Measurements from ENCODE around the gene QSOX1. TPM values are rescaled to one million over a fixed set of nuclear protein-coding genes. Genes with fewer than 3 reads are reported as not detected.

Gene QSOX1
- total RNA-seq, 1 experiment from 2014 or later = 84.0 TPM

GRCh38 chr1:180219776-180220175 lies 65.1 kb downstream of the QSOX1 start:
- DNase-seq (ENCODE audit: low read depth) = no peak
- in situ Hi-C loops (cut with HindIII; ENCODE audit: low pct_unique_long_range_greater_than_20kb, low sequenced_read_pairs) = no loop called here

- no peak for DNase-seq (ENCODE audit: low read depth)
- in situ Hi-C loops (cut with HindIII; ENCODE audit: low pct_unique_long_range_greater_than_20kb, low sequenced_read_pairs) = no loop called here
These were observed 66.8 kb downstream of the QSOX1 start for GRCh38 chr1:180221462-180221861.

GRCh38 chr1:180224902-180225301 lies 70.2 kb downstream of the QSOX1 start:
- DNase-seq (ENCODE audit: low read depth) = no peak
- in situ Hi-C loops (cut with HindIII; ENCODE audit: low pct_unique_long_range_greater_than_20kb, low sequenced_read_pairs) = no loop called here

GRCh38 chr1:180225403-180225802 lies 70.7 kb downstream of the QSOX1 start:
- in situ Hi-C loops (cut with HindIII; ENCODE audit: low pct_unique_long_range_greater_than_20kb, low sequenced_read_pairs) = no loop called here

GRCh38 chr1:180227861-180228647 lies 73.4 kb downstream of the QSOX1 start:
- in situ Hi-C loops (cut with HindIII; ENCODE audit: low pct_unique_long_range_greater_than_20kb, low sequenced_read_pairs) = no loop called here
- no peak for DNase-seq (ENCODE audit: low read depth)

More at GRCh38 chr1:180225403-180225802, 70.7 kb downstream of the QSOX1 start:
- DNase-seq (ENCODE audit: low read depth) = no peak

- in situ Hi-C loops (cut with HindIII; ENCODE audit: low pct_unique_long_range_greater_than_20kb, low sequenced_read_pairs) = no loop called here
These were observed 74.2 kb downstream of the QSOX1 start for GRCh38 chr1:180228648-180229482.

GRCh38 chr1:180229483-180230415 lies 75.1 kb downstream of the QSOX1 start, which contains the start of gene LHX4:
LHX4 (plus strand) TSS chr1:180230264; CDS start chr1:180230530, 266 bp downstream.
- in situ Hi-C loops (cut with HindIII; ENCODE audit: low pct_unique_long_range_greater_than_20kb, low sequenced_read_pairs) = no loop called here
- DNase-seq (ENCODE audit: low read depth) = peak; percentile 63

More at GRCh38 chr1:180228648-180229482, 74.2 kb downstream of the QSOX1 start:
- no peak for DNase-seq (ENCODE audit: low read depth)

- in situ Hi-C loops (cut with HindIII; ENCODE audit: low pct_unique_long_range_greater_than_20kb, low sequenced_read_pairs) = no loop called here
- DNase-seq (ENCODE audit: low read depth) = peak; percentile 50
These were observed 75.7 kb downstream of the QSOX1 start for GRCh38 chr1:180230416-180230790.

- DNase-seq (ENCODE audit: low read depth) = peak; percentile 53
- in situ Hi-C loops (cut with HindIII; ENCODE audit: low pct_unique_long_range_greater_than_20kb, low sequenced_read_pairs) = no loop called here
These were observed 76.3 kb downstream of the QSOX1 start for GRCh38 chr1:180230791-180231505.

GRCh38 chr1:180231506-180231921 lies 76.8 kb downstream of the QSOX1 start:
- in situ Hi-C loops (cut with HindIII; ENCODE audit: low pct_unique_long_range_greater_than_20kb, low sequenced_read_pairs) = no loop called here
- DNase-seq (ENCODE audit: low read depth) = peak; percentile 76

- in situ Hi-C loops (cut with HindIII; ENCODE audit: low pct_unique_long_range_greater_than_20kb, low sequenced_read_pairs) = no loop called here
- no peak for DNase-seq (ENCODE audit: low read depth)
These were observed 77.3 kb downstream of the QSOX1 start for GRCh38 chr1:180231936-180232335.

- in situ Hi-C loops (cut with HindIII; ENCODE audit: low pct_unique_long_range_greater_than_20kb, low sequenced_read_pairs) = no loop called here
- no peak for DNase-seq (ENCODE audit: low read depth)
These were observed 77.9 kb downstream of the QSOX1 start for GRCh38 chr1:180232521-180233043.

- in situ Hi-C loops (cut with HindIII; ENCODE audit: low pct_unique_long_range_greater_than_20kb, low sequenced_read_pairs) = no loop called here
These were observed 78.7 kb downstream of the QSOX1 start for GRCh38 chr1:180233191-180234011.

GRCh38 chr1:180234369-180235076 lies 79.9 kb downstream of the QSOX1 start:
- no peak for DNase-seq (ENCODE audit: low read depth)
- in situ Hi-C loops (cut with HindIII; ENCODE audit: low pct_unique_long_range_greater_than_20kb, low sequenced_read_pairs) = no loop called here

More at GRCh38 chr1:180233191-180234011, 78.7 kb downstream of the QSOX1 start:
- no peak for DNase-seq (ENCODE audit: low read depth)

- in situ Hi-C loops (cut with HindIII; ENCODE audit: low pct_unique_long_range_greater_than_20kb, low sequenced_read_pairs) = no loop called here
- no peak for DNase-seq (ENCODE audit: low read depth)
These were observed 80.4 kb downstream of the QSOX1 start for GRCh38 chr1:180235077-180235501.

All from Caki2 (cell line).